K562 (cell line): ENCODE measurements around the gene ZWINT. TPM values are rescaled to one million over a fixed set of nuclear protein-coding genes. Genes with fewer than 3 reads are reported as not detected.

Experiments
- ATAC-seq: fragments of 200-7000 bp; cut with Tn5 transposase; 3 replicates; pipeline ENCODE4 v1.9.1; 2020; ENCODE audit warnings: moderate library complexity
- BruUV-seq: library from RNA; stranded (reverse); fragments of 400-500 nt; replicated peaks from 2 replicates; lab custom pipeline; 2021; lab: Mats Ljungman, UMichigan
- CTCF ChIA-PET: fragments of 300-600 bp; formaldehyde crosslinking; extraction: SDS; loops from one replicate; lab custom pipeline; 2021; ENCODE audit warnings: low intra/inter-chr PET ratio; lab: Yijun Ruan, JAX
- POLR2A ChIA-PET: fragments of 300-600, 350-650 bp; sonication (Branson Sonifier 250); formaldehyde crosslinking; extraction: SDS; loops from one replicate; lab custom pipeline; 2021; ENCODE audit warnings: antibody characterized with exemption, inconsistent platforms; lab: Yijun Ruan, JAX
- DNase-seq, 4 experiments: peaks; one replicate each; pipeline versions ENCODE4 v3.0.0 to v3.0.0-alpha.2; 2011 to 2018; ENCODE audit warnings: low spot score in 3 of 4, mixed read lengths in 3 of 4; ENCODE audit errors: extremely low read depth in 1 of 4
- FAIRE-seq: peaks from 2 replicates; lab custom pipeline; 2011; peaks lifted over from hg19 to GRCh38; lab: Jason Lieb, UNC
- H2AFZ ChIP-seq: 2 replicates; pipeline ENCODE4 v1.6.0; 2011; ENCODE audit warnings: low read depth, low read length, control low read depth, inconsistent platforms
- H3K27ac ChIP-seq: fragments of 200-600 bp; 3 replicates; pipeline ENCODE4 v1.8.0; 2011; ENCODE audit warnings: low read depth, mild to moderate bottlenecking, control low read depth, inconsistent platforms, low read length, moderate library complexity, mixed read lengths; ENCODE audit errors: extremely low read depth
- H3K27me3 ChIP-seq, 2 experiments: fragments of 300-600 bp in 1 of 2; 2 replicates in 1 of 2; 3 replicates in 1 of 2; pipeline versions ENCODE4 v1.6.0 to v1.8.0; 2011; ENCODE audit warnings: inconsistent platforms in 2 of 2, low read length in 2 of 2, mild to moderate bottlenecking in 1 of 2, mixed read lengths in 1 of 2, moderate library complexity in 1 of 2; ENCODE audit not compliant: control insufficient read depth in 2 of 2, insufficient read depth in 2 of 2
- H3K36me3 ChIP-seq: fragments of 300-600 bp; 3 replicates; pipeline ENCODE4 v1.8.0; 2011; ENCODE audit warnings: mild to moderate bottlenecking, low read length, inconsistent platforms; ENCODE audit not compliant: control insufficient read depth, insufficient read depth
- H3K4me1 ChIP-seq, 2 experiments: fragments of 200-600 bp in 1 of 2; replicated peaks in 1 of 2; 2 replicates in 1 of 2; 3 replicates in 1 of 2; pipeline versions ENCODE4 v1.5.1 to v1.8.0; 2011; ENCODE audit warnings: inconsistent platforms in 2 of 2, low read length in 2 of 2, mild to moderate bottlenecking in 1 of 2, mixed read lengths in 1 of 2, moderate library complexity in 1 of 2; ENCODE audit not compliant: control insufficient read depth in 2 of 2, insufficient read depth in 2 of 2
- H3K4me2 ChIP-seq: 2 replicates; pipeline ENCODE4 v1.6.1; 2011; ENCODE audit warnings: low read length, control low read depth, inconsistent platforms, mixed read lengths; ENCODE audit not compliant: insufficient read depth
- H3K4me3 ChIP-seq: fragments of 200-600 bp; sonication (generic), shearing (Covaris generic); 2 replicates; pipeline ENCODE4 v1.5.1; 2016; ENCODE audit warnings: control low read depth, inconsistent platforms
- H3K79me2 ChIP-seq: fragments of 200-600 bp; 3 replicates; pipeline ENCODE4 v1.8.0; 2011; ENCODE audit warnings: low read length, inconsistent platforms; ENCODE audit not compliant: control insufficient read depth, insufficient read depth
- H3K9ac ChIP-seq, 2 experiments: 2 replicates each; pipeline versions ENCODE4 v1.6.0 to v1.6.1; 2011; ENCODE audit warnings: low read depth in 2 of 2, low read length in 2 of 2, control low read depth in 1 of 2, inconsistent platforms in 1 of 2, mild to moderate bottlenecking in 1 of 2, mixed read lengths in 1 of 2; ENCODE audit not compliant: insufficient read depth in 1 of 2
- H3K9me1 ChIP-seq: one replicate; pipeline ENCODE4 v1.6.0; 2011; ENCODE audit warnings: inconsistent platforms, mild to moderate bottlenecking, low read length, moderate library complexity; ENCODE audit not compliant: control insufficient read depth, insufficient read depth
- H3K9me3 ChIP-seq: replicated peaks from 2 replicates; pipeline ENCODE4 v1.5.1; 2011; ENCODE audit warnings: low read depth, low read length, inconsistent platforms; ENCODE audit not compliant: control insufficient read depth, insufficient read depth
- H4K20me1 ChIP-seq: replicated peaks from 2 replicates; pipeline ENCODE4 v1.6.1; 2011; ENCODE audit warnings: low read length, inconsistent platforms, mixed read lengths; ENCODE audit not compliant: control insufficient read depth, insufficient read depth
- POLR2A ChIP-seq: fragments of 450-650 bp; conservative IDR thresholded peaks from 2 replicates; pipeline ENCODE4 v1.6.1; 2016
- WGBS: fragments of 100-300 bp; shearing (Covaris generic); methylation state at CpG from one replicate; pipeline ENCODE4 v1.1.6; 2016; ENCODE audit warnings: low coverage, mixed read lengths; ENCODE audit not compliant: insufficient coverage; ENCODE audit errors: missing lambda C conversion rate; 5-methylcytosine and 5-hydroxymethylcytosine counted together
- in situ Hi-C: fragments of 300-500 bp; cut with MboI; formaldehyde crosslinking; loops from 4 replicates; pipeline ENCODE4 v1.15.0; 2018; ENCODE audit warnings: inconsistent platforms, mixed read lengths
- intact Hi-C: fragments of 100-400 bp; cut with micrococcal nuclease; formaldehyde crosslinking; loops from 2 replicates; pipeline ENCODE4 v1.14.2; 2022
- polyA plus RNA-seq, 8 experiments: library from polyadenylated mRNA; depleted of rRNA in 4 of 8; stranded (reverse) in 5 of 8; unstranded in 3 of 8; fragments of >200 nt; fragmentation: Nextera tagmentation in 2 of 8; fragmentation: Illumina TruSeq in 1 of 8; extraction: Ambion mirVana in 2 of 8; extraction: Trizol in 1 of 8; gene quantifications; 2 replicates each; pipeline versions ENCODE4 v1.2.1 to v1.2.3, GENCODE V29; 2011 to 2014; ENCODE audit warnings: inconsistent platforms in 1 of 8, missing spikeins in 1 of 8
- total RNA-seq, 7 experiments: library from RNA; depleted of rRNA in 6 of 7; stranded (reverse); fragments of >200 nt in 6 of 7; fragmentation: Illumina TruSeq in 2 of 7; extraction: Trizol in 2 of 7; gene quantifications; 2 replicates each; pipeline versions ENCODE4 v1.2.1 to v1.2.3, GENCODE V29; 2011 to 2021; ENCODE audit warnings: low replicate concordance in 1 of 7
- TF ChIP-seq, protein P1 (sequence below): fragments of 450-650 bp; IDR thresholded peaks from 2 replicates; pipeline ENCODE4 v1.7.1; 2018; ENCODE audit warnings: mild to moderate bottlenecking, low read depth; ENCODE audit not compliant: partially characterized antibody

ZWINT gene
- total and polyA plus RNA-seq, 9 of the 15 experiments (the other 6 are each of a cell fraction or from before 2014, with no cell fraction given) = 122 to 245 (median 160) TPM

- ATAC-seq = peak; percentile 69
- POLR2A ChIA-PET = interaction anchor here (3.0 kb wide), 1 partner anchor 8 kb away, joined by 21 read pairs; the partner anchor contains the start of gene ZWINT
Measured at GRCh38 chr10:56351909-56352630, 9.0 kb downstream of the ZWINT start.

More at GRCh38 chr10:56351909-56352630, 9.0 kb downstream of the ZWINT start:
- Histone ChIP-seq H3K27me3 (no peaks in the 10 kb centered on the region), H3K9me3 (no peaks in the 10 kb centered on the region), H3K4me2 (no peak overlapping the region), H3K79me2 (no peaks in the 10 kb centered on the region), H2AFZ (no peak overlapping the region), H3K27ac (no peak overlapping the region), H3K9ac (no peak overlapping the region), H3K4me3 (no peak overlapping the region), H4K20me1 (no peaks in the 10 kb centered on the region), H3K9me1 (no peaks in the 10 kb centered on the region), H3K4me1 (no peaks in the 10 kb centered on the region), H3K36me3 (peaks cover 18% of the 10 kb centered on the region; the same call in 1 of the 3 replicates)
- CTCF ChIA-PET = no interaction called here
- TF ChIP-seq, protein P1, sequence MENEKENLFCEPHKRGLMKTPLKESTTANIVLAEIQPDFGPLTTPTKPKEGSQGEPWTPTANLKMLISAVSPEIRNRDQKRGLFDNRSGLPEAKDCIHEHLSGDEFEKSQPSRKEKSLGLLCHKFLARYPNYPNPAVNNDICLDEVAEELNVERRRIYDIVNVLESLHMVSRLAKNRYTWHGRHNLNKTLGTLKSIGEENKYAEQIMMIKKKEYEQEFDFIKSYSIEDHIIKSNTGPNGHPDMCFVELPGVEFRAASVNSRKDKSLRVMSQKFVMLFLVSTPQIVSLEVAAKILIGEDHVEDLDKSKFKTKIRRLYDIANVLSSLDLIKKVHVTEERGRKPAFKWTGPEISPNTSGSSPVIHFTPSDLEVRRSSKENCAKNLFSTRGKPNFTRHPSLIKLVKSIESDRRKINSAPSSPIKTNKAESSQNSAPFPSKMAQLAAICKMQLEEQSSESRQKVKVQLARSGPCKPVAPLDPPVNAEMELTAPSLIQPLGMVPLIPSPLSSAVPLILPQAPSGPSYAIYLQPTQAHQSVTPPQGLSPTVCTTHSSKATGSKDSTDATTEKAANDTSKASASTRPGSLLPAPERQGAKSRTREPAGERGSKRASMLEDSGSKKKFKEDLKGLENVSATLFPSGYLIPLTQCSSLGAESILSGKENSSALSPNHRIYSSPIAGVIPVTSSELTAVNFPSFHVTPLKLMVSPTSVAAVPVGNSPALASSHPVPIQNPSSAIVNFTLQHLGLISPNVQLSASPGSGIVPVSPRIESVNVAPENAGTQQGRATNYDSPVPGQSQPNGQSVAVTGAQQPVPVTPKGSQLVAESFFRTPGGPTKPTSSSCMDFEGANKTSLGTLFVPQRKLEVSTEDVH = no peak
- TF ChIP-seq POLR2A = 0 out of 2 replicates have a peak, but pooled peaks have one; percentile 23
- no peak for FAIRE-seq
- no peak for DNase-seq
- 86% methylated on average over 20 of the region's 20 CpGs for WGBS
- no TSS peak for BruUV-seq
- in situ Hi-C loops = no loop called here
- intact Hi-C loops = no loop called here
